Smooth muscle cell (in vitro differentiated cells): Measurements from ENCODE around the gene NSD1. TPM values are rescaled to one million over a fixed set of nuclear protein-coding genes. Genes with fewer than 3 reads are reported as not detected.

Experiments used
- DNase-seq: peaks from one replicate; lab custom pipeline; 2025; ENCODE audit not compliant: unreplicated experiment; lab: John Stamatoyannopoulos, UW
- H2AFZ ChIP-seq: fragments of 200-600 bp; sonication (generic); 2 replicates; pipeline ENCODE4 v1.6.0; 2016; ENCODE audit warnings: antibody characterized with exemption, low read depth, mild to moderate bottlenecking
- H3F3A ChIP-seq: fragments of 200-600 bp; sonication (generic); 2 replicates; pipeline ENCODE4 v1.6.0; 2017; ENCODE audit warnings: antibody characterized with exemption, low read depth
- H3K27ac ChIP-seq: fragments of 200-600 bp; sonication (generic); 2 replicates; pipeline ENCODE4 v1.5.1; 2016; ENCODE audit warnings: low read depth, mild to moderate bottlenecking
- H3K27me3 ChIP-seq: fragments of 200-600 bp; sonication (generic); 2 replicates; pipeline ENCODE4 v1.6.1; 2016; ENCODE audit warnings: low read depth, mild to moderate bottlenecking
- H3K36me3 ChIP-seq: fragments of 200-600 bp; sonication (generic); 2 replicates; pipeline ENCODE4 v1.5.1; 2016; ENCODE audit warnings: low read depth
- H3K4me1 ChIP-seq: fragments of 200-600 bp; sonication (generic); 2 replicates; pipeline ENCODE4 v1.5.1; 2016; ENCODE audit warnings: low read depth
- H3K4me2 ChIP-seq: fragments of 200-600 bp; sonication (generic); 2 replicates; pipeline ENCODE4 v1.6.0; 2016; ENCODE audit warnings: mild to moderate bottlenecking
- H3K4me3 ChIP-seq: fragments of 200-600 bp; sonication (generic); 2 replicates; pipeline ENCODE4 v1.5.1; 2016; ENCODE audit warnings: mild to moderate bottlenecking
- H3K79me2 ChIP-seq: fragments of 200-600 bp; sonication (generic); 2 replicates; pipeline ENCODE4 v1.6.0; 2016; ENCODE audit warnings: low read depth, mild to moderate bottlenecking
- H3K9ac ChIP-seq: fragments of 200-600 bp; sonication (generic); 2 replicates; pipeline ENCODE4 v1.6.0; 2016; ENCODE audit warnings: low read depth
- H3K9me3 ChIP-seq: fragments of 200-600 bp; sonication (generic); replicated peaks from 2 replicates; pipeline ENCODE4 v1.5.1; 2016; ENCODE audit warnings: low read depth
- H4K20me1 ChIP-seq: fragments of 200-600 bp; sonication (generic); 2 replicates; pipeline ENCODE4 v1.6.0; 2016; ENCODE audit warnings: low read depth
- CTCF ChIP-seq: fragments of 200-600 bp; sonication (generic); IDR thresholded peaks from 2 replicates; pipeline ENCODE4 v1.5.1; 2017; ENCODE audit warnings: borderline replicate concordance, mild to moderate bottlenecking, antibody characterized with exemption; ENCODE audit not compliant: insufficient read depth, poor library complexity, severe bottlenecking
- WGBS: methylation state at CpG from one replicate; pipeline ENCODE4 v1.1.7; 2016; ENCODE audit warnings: low lambda C conversion rate; 5-methylcytosine and 5-hydroxymethylcytosine counted together
- polyA plus RNA-seq: library from polyadenylated mRNA; unstranded; fragments of >200 nt; fragmentation: Nextera tagmentation; extraction: Ambion mirVana; gene quantifications from 2 replicates; pipeline ENCODE4 v1.2.1, GENCODE V29; 2016
- total RNA-seq: library from RNA; depleted of rRNA; stranded (reverse); fragments of >200 nt; gene quantifications from 2 replicates; pipeline ENCODE4 v1.2.3, GENCODE V29; 2014

NSD1 gene
- total and polyA plus RNA-seq, 2 experiments from 2014 or later: 22.6 to 38.2 TPM

- H4K20me1 ChIP-seq: peaks cover 66% of the 10 kb centered on the region
- H3K4me1 ChIP-seq: no peaks in the 10 kb centered on the region
- H2AFZ ChIP-seq: no peak overlapping the region
- peaks cover 18% of the 10 kb centered on the region for H3K36me3 ChIP-seq
- no peaks in the 10 kb centered on the region for H3K9me3 ChIP-seq
- H3K4me2 ChIP-seq: no peak overlapping the region
- no peak overlapping the region for H3K9ac ChIP-seq
- no peaks in the 10 kb centered on the region for H3F3A ChIP-seq
- 67% methylated on average over 3 of the region's 3 CpGs for WGBS
- H3K4me3 ChIP-seq: no peak overlapping the region
- no peak overlapping the region for H3K27ac ChIP-seq
- peaks cover 68% of the 10 kb centered on the region for H3K79me2 ChIP-seq
- no peak for TF ChIP-seq CTCF
- no peaks in the 10 kb centered on the region for H3K27me3 ChIP-seq
- DNase-seq: no peak
Measured at GRCh38 chr5:177212242-177212641, 78.7 kb downstream of the NSD1 start.

GRCh38 chr5:177220576-177220975 lies 87.0 kb downstream of the NSD1 start:
- Histone ChIP-seq H3K4me3 (no peak overlapping the region), H3K4me1 (no peaks in the 10 kb centered on the region), H2AFZ (no peak overlapping the region), H3K79me2 (peaks cover 100% of the 10 kb centered on the region), H3K27me3 (no peaks in the 10 kb centered on the region), H3K4me2 (no peak overlapping the region), H3K36me3 (no peaks in the 10 kb centered on the region), H3K9me3 (no peaks in the 10 kb centered on the region), H3K27ac (no peak overlapping the region), H3K9ac (no peak overlapping the region), H3F3A (peaks cover 4% of the 10 kb centered on the region), H4K20me1 (peaks cover 99% of the 10 kb centered on the region)
- no peak for DNase-seq
- no peak for TF ChIP-seq CTCF
- 86% methylated on average over 7 of the region's 8 CpGs for WGBS

GRCh38 chr5:177222269-177222668 lies 88.7 kb downstream of the NSD1 start:
- Histone ChIP-seq H3K9ac (no peak overlapping the region), H4K20me1 (peaks cover 99% of the 10 kb centered on the region), H2AFZ (no peak overlapping the region), H3K4me2 (no peak overlapping the region), H3F3A (peaks cover 4% of the 10 kb centered on the region), H3K27me3 (no peaks in the 10 kb centered on the region), H3K79me2 (peaks cover 100% of the 10 kb centered on the region), H3K4me3 (no peak overlapping the region), H3K36me3 (no peaks in the 10 kb centered on the region), H3K4me1 (no peaks in the 10 kb centered on the region), H3K9me3 (no peaks in the 10 kb centered on the region), H3K27ac (no peak overlapping the region)
- DNase-seq: no peak
- TF ChIP-seq CTCF: no peak
- WGBS: 95% methylated on average over 4 of the region's 4 CpGs

- H3K9ac ChIP-seq: no peak overlapping the region
- no peaks in the 10 kb centered on the region for H3K36me3 ChIP-seq
- H3K9me3 ChIP-seq: no peaks in the 10 kb centered on the region
- no peak overlapping the region for H3K4me2 ChIP-seq
- no peak for DNase-seq
- no peak overlapping the region for H3K4me3 ChIP-seq
- TF ChIP-seq CTCF: no peak
- no peaks in the 10 kb centered on the region for H3F3A ChIP-seq
- H3K79me2 ChIP-seq: peaks cover 99% of the 10 kb centered on the region
- no peak overlapping the region for H2AFZ ChIP-seq
- peaks cover 100% of the 10 kb centered on the region for H4K20me1 ChIP-seq
- no peak overlapping the region for H3K27ac ChIP-seq
- WGBS: 99% methylated on average over 4 of the region's 4 CpGs
- H3K27me3 ChIP-seq: no peaks in the 10 kb centered on the region
- H3K4me1 ChIP-seq: no peaks in the 10 kb centered on the region
Measured at GRCh38 chr5:177225798-177226197, 92.2 kb downstream of the NSD1 start.
